Stimulated activated CD8-positive, alpha-beta memory T cell treated with anti-CD3 and anti-CD28 coated beads, Interleukin-15, amount 100 ng/mL, for 1 hour (primary cell): ENCODE results near the gene IL4I1.

ENCODE experiments used
- DNase-seq: peaks from one replicate; pipeline ENCODE4 v3.0.0-alpha.2; 2020; ENCODE audit warnings: low read depth

IL4I1 gene

GRCh38 chr19:49877879-49878743, 18.6 kb downstream of the IL4I1 start:
- DNase-seq = peak; percentile 93

GRCh38 chr19:49877020-49877878, 19.4 kb downstream of the IL4I1 start, which contains the start of the genes AKT1S1 and TBC1D17:
Gene AKT1S1, minus strand, starts transcription at chr19:49877355. Its CDS starts 4,060 bp downstream, at chr19:49873295.
Gene TBC1D17, plus strand, starts transcription at chr19:49877702. Its CDS starts 22 bp downstream, at chr19:49877724.
- DNase-seq = peak; percentile 96

- DNase-seq = peak; percentile 95
These were observed 20.2 kb downstream of the IL4I1 start for GRCh38 chr19:49876422-49877019.

- DNase-seq = peak; percentile 39
These were observed 20.7 kb downstream of the IL4I1 start for GRCh38 chr19:49875857-49876421.

GRCh38 chr19:49875177-49875576, 21.5 kb downstream of the IL4I1 start:
- no peak for DNase-seq

- DNase-seq = no peak
These were observed 22.1 kb downstream of the IL4I1 start for GRCh38 chr19:49874503-49875157.

GRCh38 chr19:49873834-49874233, 22.9 kb downstream of the IL4I1 start:
- DNase-seq = no peak

- DNase-seq = no peak
These were observed 23.6 kb downstream of the IL4I1 start for GRCh38 chr19:49873129-49873521.

GRCh38 chr19:49872245-49873128, 24.2 kb downstream of the IL4I1 start:
- no peak for DNase-seq

- no peak for DNase-seq
These were observed 25.2 kb downstream of the IL4I1 start for GRCh38 chr19:49871349-49871985.

GRCh38 chr19:49870309-49870901, 26.3 kb downstream of the IL4I1 start:
- no peak for DNase-seq

GRCh38 chr19:49869484-49870308, 27.0 kb downstream of the IL4I1 start:
- peak; percentile 77 for DNase-seq

- no peak for DNase-seq
These were observed 27.6 kb downstream of the IL4I1 start for GRCh38 chr19:49869009-49869483.

GRCh38 chr19:49866933-49867782, 29.5 kb downstream of the IL4I1 start, which contains the start of gene PNKP:
Gene PNKP, minus strand, starts transcription at chr19:49867576. Its CDS starts 372 bp downstream, at chr19:49867204.
- peak; percentile 74 for DNase-seq

GRCh38 chr19:49864890-49865289, 31.8 kb downstream of the IL4I1 start:
- no peak for DNase-seq

- no peak for DNase-seq
These were observed 32.8 kb downstream of the IL4I1 start for GRCh38 chr19:49863935-49864320.

- no peak for DNase-seq
These were observed 33.3 kb downstream of the IL4I1 start for GRCh38 chr19:49863254-49863934.
